ENCODE results near the gene EPB41L5.

- no peak for TF ChIP-seq POLR2A (IDR thresholded peaks at IDR 0.05)
- no peak for TF ChIP-seq CTCF (IDR thresholded peaks at IDR 0.05)
These were observed 156.1 kb downstream of the EPB41L5 start for GRCh38 chr2:120169020-120169419.

All from testis (tissue), 2 donors.